Measurements from ENCODE around the gene ZC2HC1B.
"Not testable (repeated sequence)": the region's sequence is repeated elsewhere in the genome, so short reads cannot be mapped to it uniquely, and the experiment has no call there.

ZC2HC1B gene

GRCh38 chr6:143868808-143869207 lies 4.5 kb downstream of the ZC2HC1B start:
- DNase-seq (ENCODE audit: low read depth in 3 of 3) = not testable (repeated sequence)

- DNase-seq (ENCODE audit: low read depth in 3 of 3) = not testable (repeated sequence)
Observed at GRCh38 chr6:143871202-143871730, 7.0 kb downstream of the ZC2HC1B start.

GRCh38 chr6:143872201-143872600 lies 7.9 kb downstream of the ZC2HC1B start:
- DNase-seq (ENCODE audit: low read depth in 3 of 3) = no peak

- DNase-seq (ENCODE audit: low read depth in 3 of 3) = not testable (repeated sequence)
Observed at GRCh38 chr6:143873600-143873999, 9.3 kb downstream of the ZC2HC1B start.

GRCh38 chr6:143874503-143874902 lies 10.2 kb downstream of the ZC2HC1B start:
- not testable (repeated sequence) for DNase-seq (ENCODE audit: low read depth in 3 of 3)

GRCh38 chr6:143877584-143878271 lies 13.5 kb downstream of the ZC2HC1B start:
- no peak for DNase-seq (ENCODE audit: low read depth in 3 of 3)

GRCh38 chr6:143878272-143878760 lies 14.0 kb downstream of the ZC2HC1B start:
- no peak for DNase-seq (ENCODE audit: low read depth in 3 of 3)

GRCh38 chr6:143880412-143880811 lies 16.1 kb downstream of the ZC2HC1B start:
- DNase-seq (ENCODE audit: low read depth in 3 of 3) = no peak

- DNase-seq (ENCODE audit: low read depth in 3 of 3) = no peak
Observed at GRCh38 chr6:143882401-143882930, 18.2 kb downstream of the ZC2HC1B start.

- no peak for DNase-seq (ENCODE audit: low read depth in 3 of 3)
Observed at GRCh38 chr6:143884216-143884900, 20.1 kb downstream of the ZC2HC1B start.

GRCh38 chr6:143885116-143885515 lies 20.8 kb downstream of the ZC2HC1B start:
- no peak for DNase-seq (ENCODE audit: low read depth in 3 of 3)

GRCh38 chr6:143894655-143895054 lies 30.4 kb downstream of the ZC2HC1B start:
- no peak for DNase-seq (ENCODE audit: low read depth in 3 of 3)

- no peak for DNase-seq (ENCODE audit: low read depth in 3 of 3)
Observed at GRCh38 chr6:143896126-143896860, 32.0 kb downstream of the ZC2HC1B start.

GRCh38 chr6:143900358-143900757 lies 36.1 kb downstream of the ZC2HC1B start:
- no peak for DNase-seq (ENCODE audit: low read depth in 3 of 3)

- DNase-seq (ENCODE audit: low read depth in 3 of 3) = no peak
Observed at GRCh38 chr6:143901885-143902750, 37.8 kb downstream of the ZC2HC1B start.

GRCh38 chr6:143902827-143903226 lies 38.6 kb downstream of the ZC2HC1B start:
- DNase-seq (ENCODE audit: low read depth in 3 of 3) = no peak

GRCh38 chr6:143911028-143911427 lies 46.8 kb downstream of the ZC2HC1B start:
- DNase-seq (ENCODE audit: low read depth in 3 of 3) = no peak

- no peak for DNase-seq (ENCODE audit: low read depth in 3 of 3)
Observed at GRCh38 chr6:143912671-143913070, 48.4 kb downstream of the ZC2HC1B start.

- not testable (repeated sequence) for DNase-seq (ENCODE audit: low read depth in 3 of 3)
Observed at GRCh38 chr6:143917026-143917425, 52.8 kb downstream of the ZC2HC1B start.

- no peak for DNase-seq (ENCODE audit: low read depth in 3 of 3)
Observed at GRCh38 chr6:143928853-143929252, 64.6 kb downstream of the ZC2HC1B start.

GRCh38 chr6:143929975-143930374 lies 65.7 kb downstream of the ZC2HC1B start:
- no peak for DNase-seq (ENCODE audit: low read depth in 3 of 3)
